GM12873 (cell line): ENCODE results near the gene TMEM40.

ENCODE experiments used
- CTCF ChIP-seq: IDR thresholded peaks from 2 replicates; pipeline ENCODE4 v1.5.1; 2012; ENCODE audit warnings: low read depth, mild to moderate bottlenecking, moderate library complexity, low read length, control low read depth; ENCODE audit not compliant: insufficient read depth; ENCODE audit errors: missing control alignments

Gene TMEM40

GRCh38 chr3:12708584-12709192 is 50.4 kb downstream of the TMEM40 start:
- no peak for TF ChIP-seq CTCF

GRCh38 chr3:12707449-12707848 is 51.6 kb downstream of the TMEM40 start:
- no peak for TF ChIP-seq CTCF

- peak; percentile 91 for TF ChIP-seq CTCF
These were observed 52.4 kb downstream of the TMEM40 start for GRCh38 chr3:12706504-12707253.

- no peak for TF ChIP-seq CTCF
These were observed 53.1 kb downstream of the TMEM40 start for GRCh38 chr3:12705981-12706380.

- no peak for TF ChIP-seq CTCF
These were observed 53.6 kb downstream of the TMEM40 start for GRCh38 chr3:12705374-12705926.

GRCh38 chr3:12702501-12702900 is 56.6 kb downstream of the TMEM40 start:
- TF ChIP-seq CTCF, result no peak

- TF ChIP-seq CTCF, result no peak
These were observed 58.3 kb downstream of the TMEM40 start for GRCh38 chr3:12700800-12701199.
